ENCODE data around the gene SLAIN1. TPM values are rescaled to one million over a fixed set of nuclear protein-coding genes. Genes with fewer than 3 reads are reported as not detected.

The SLAIN1 gene
- total RNA-seq, 1 experiment from 2014 or later: 3.5 TPM

DNA sequence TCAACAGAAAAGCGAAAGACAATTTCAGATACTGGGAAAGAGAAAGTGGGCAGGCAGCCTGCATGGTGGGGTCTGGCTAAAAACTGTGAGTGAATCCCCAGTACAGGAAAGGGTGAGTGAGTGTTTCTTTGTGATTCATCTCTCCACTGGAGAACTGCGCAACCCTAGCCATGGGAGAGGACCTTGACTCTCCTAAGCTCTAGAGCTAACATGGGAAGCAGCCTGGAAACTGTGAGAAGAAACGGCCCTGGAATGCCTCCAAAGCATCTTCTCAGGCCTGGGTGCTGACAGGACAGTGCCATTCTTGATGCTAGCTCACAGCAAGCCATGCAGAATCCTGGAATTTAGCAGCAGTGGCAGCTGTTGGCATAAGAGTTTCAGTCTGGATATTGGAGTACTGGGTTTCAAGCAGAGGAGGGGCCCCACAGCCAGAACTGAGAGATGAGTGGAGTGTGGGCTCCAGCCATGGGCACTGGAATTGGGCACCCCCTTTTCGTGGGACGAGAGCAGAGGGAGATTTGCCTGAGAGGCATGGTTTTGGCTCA is 18.7 kb upstream of the SLAIN1 start:
- peaks cover 20% of the 10 kb centered on the region for H3K27me3 Mint-ChIP-seq (ENCODE audit: insufficient read depth, unreplicated experiment)

DNA sequence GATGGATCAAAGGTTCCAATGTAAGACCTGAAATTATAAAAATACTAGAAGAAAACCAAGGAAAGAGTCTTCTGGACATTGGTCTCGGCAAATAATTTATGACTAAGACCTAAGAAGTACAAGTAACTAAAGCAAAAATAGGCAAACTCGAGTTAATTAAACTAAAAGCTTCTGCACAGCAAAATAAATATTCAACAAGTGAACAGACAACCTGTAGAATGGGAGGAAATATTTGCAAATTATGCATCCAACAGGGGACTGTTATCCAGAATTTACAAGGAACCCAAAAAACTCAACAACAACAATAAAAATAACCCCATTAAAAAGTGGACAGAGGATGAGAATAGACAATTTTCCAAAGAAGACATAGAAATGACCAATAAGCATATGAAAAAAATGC is 9.7 kb upstream of the SLAIN1 start:
- Mint-ChIP-seq H3K9me3 (ENCODE audit: unreplicated experiment) (no peaks in the 10 kb centered on the region), H3K36me3 (ENCODE audit: insufficient read depth, unreplicated experiment) (no peaks in the 10 kb centered on the region), H3K27ac (ENCODE audit: unreplicated experiment) (no peak overlapping the region), H3K4me1 (ENCODE audit: low read depth, unreplicated experiment) (no peaks in the 10 kb centered on the region), H3K4me3 (ENCODE audit: unreplicated experiment) (no peak overlapping the region), H3K27me3 (ENCODE audit: insufficient read depth, unreplicated experiment) (peaks cover 3% of the 10 kb centered on the region)
- Histone ChIP-seq H3K9me3 (no peaks in the 10 kb centered on the region), H3K4me3 (ENCODE audit: low read depth, low read length) (no peak overlapping the region), H3K36me3 (ENCODE audit: control insufficient read depth, insufficient read depth, low read length) (no peaks in the 10 kb centered on the region), H3K27me3 (replicated peaks; ENCODE audit: control insufficient read depth, insufficient read depth, low read length) (no peaks in the 10 kb centered on the region), H3K4me1 (no peaks in the 10 kb centered on the region)
- intact Hi-C loops (cut with micrococcal nuclease; ENCODE audit: unreplicated experiment): no loop called here
- POLR2A ChIA-PET: no interaction called here
- CTCF ChIA-PET: no interaction called here
- no TSS peak for BruUV-seq (replicated peaks)
- DNase-seq: no peak
- TF ChIP-seq CTCF (IDR thresholded peaks at IDR 0.05; ENCODE audit: insufficient read depth in 1 of 2, low read depth in 1 of 2, low read length in 1 of 2, severe bottlenecking in 1 of 2, unreplicated experiment in 1 of 2): no peak

More for the DNA sequence above, 18.7 kb upstream of the SLAIN1 start:
- H3K4me1 ChIP-seq: no peaks in the 10 kb centered on the region
- Mint-ChIP-seq H3K4me1 (ENCODE audit: low read depth, unreplicated experiment) (no peaks in the 10 kb centered on the region), H3K9me3 (ENCODE audit: unreplicated experiment) (peaks cover 7% of the 10 kb centered on the region), H3K36me3 (ENCODE audit: insufficient read depth, unreplicated experiment) (no peaks in the 10 kb centered on the region), H3K27ac (ENCODE audit: unreplicated experiment) (no peak overlapping the region), H3K4me3 (ENCODE audit: unreplicated experiment) (no peak overlapping the region)
- ChIA-PET POLR2A (no interaction called here), CTCF (no interaction called here)
- no peak for DNase-seq
- no peaks in the 10 kb centered on the region for H3K36me3 ChIP-seq (ENCODE audit: control insufficient read depth, insufficient read depth, low read length)
- BruUV-seq (replicated peaks): no TSS peak
- no peak for TF ChIP-seq CTCF (IDR thresholded peaks at IDR 0.05; ENCODE audit: insufficient read depth in 1 of 2, low read depth in 1 of 2, low read length in 1 of 2, severe bottlenecking in 1 of 2, unreplicated experiment in 1 of 2)
- no peak overlapping the region for H3K4me3 ChIP-seq (ENCODE audit: low read depth, low read length)
- 0 out of 2 replicates have a peak, but pooled peaks cover 3% of the 10 kb centered on the region for H3K9me3 ChIP-seq
- H3K27me3 ChIP-seq (replicated peaks; ENCODE audit: control insufficient read depth, insufficient read depth, low read length): 0 out of 2 replicates have a peak, but pooled peaks cover 1% of the 10 kb centered on the region
- intact Hi-C loops (cut with micrococcal nuclease; ENCODE audit: unreplicated experiment): no loop called here

GRCh38 chr13:77691871-77692270 is 5.6 kb upstream of the SLAIN1 start:
- no TSS peak for BruUV-seq (replicated peaks)
- H3K9me3 ChIP-seq: no peaks in the 10 kb centered on the region
- H3K4me1 Mint-ChIP-seq (ENCODE audit: low read depth, unreplicated experiment): no peaks in the 10 kb centered on the region
- no peak overlapping the region for H3K4me3 Mint-ChIP-seq (ENCODE audit: unreplicated experiment)
- peaks cover 13% of the 10 kb centered on the region for H3K27me3 Mint-ChIP-seq (ENCODE audit: insufficient read depth, unreplicated experiment)
- no peak overlapping the region for H3K4me3 ChIP-seq (ENCODE audit: low read depth, low read length)
- no peak overlapping the region for H3K27ac Mint-ChIP-seq (ENCODE audit: unreplicated experiment)
- H3K4me1 ChIP-seq: no peaks in the 10 kb centered on the region
- DNase-seq: no peak
- H3K36me3 ChIP-seq (ENCODE audit: control insufficient read depth, insufficient read depth, low read length): no peaks in the 10 kb centered on the region
- CTCF ChIA-PET: no interaction called here
- intact Hi-C loops (cut with micrococcal nuclease; ENCODE audit: unreplicated experiment): no loop called here
- H3K27me3 ChIP-seq (replicated peaks; ENCODE audit: control insufficient read depth, insufficient read depth, low read length): no peaks in the 10 kb centered on the region
- POLR2A ChIA-PET: no interaction called here
- no peak for TF ChIP-seq CTCF (IDR thresholded peaks at IDR 0.05; ENCODE audit: insufficient read depth in 1 of 2, low read depth in 1 of 2, low read length in 1 of 2, severe bottlenecking in 1 of 2, unreplicated experiment in 1 of 2)
- no peaks in the 10 kb centered on the region for H3K9me3 Mint-ChIP-seq (ENCODE audit: unreplicated experiment)
- H3K36me3 Mint-ChIP-seq (ENCODE audit: insufficient read depth, unreplicated experiment): no peaks in the 10 kb centered on the region

Measured in Caco-2 (cell line).